Heart left ventricle (tissue), 13 donors: ENCODE results near the gene ZAP70.

Experiments
- CTCF ChIP-seq, 12 donors: fragments of 200-600 bp; sonication (generic) in 4 of 12; IDR thresholded peaks; one replicate each; pipeline versions ENCODE4 v1.5.0 to v1.8.0; 2018 to 2022; ENCODE audit warnings: antibody characterized with exemption in 12 of 12, mild to moderate bottlenecking in 5 of 12
- POLR2A ChIP-seq, 2 donors: fragments of 450-650 bp; IDR thresholded peaks; one replicate each; pipeline ENCODE4 v1.6.1; 2017; ENCODE audit warnings: antibody characterized with exemption in 2 of 2, mild to moderate bottlenecking in 2 of 2, moderate library complexity in 2 of 2
- donor health status: ischemic (EF 13 %, LVEDD 7.1; RV severe dilation, severe dysfunction).
- donor health status: DM: no; HTN: yes; CAD: no.
- donor health status: DM: no; HTN: no; CAD: no.
- donor health status: ischemic (EF 25% LVEDD 6.9; RV normal size, moderate dysfunction).
- donor health status: ischemic (EF 25% LVEDD 5.7; RV mildly dilated, moderate dysfunction).
- donor health status: ischemic (EF 35%, LVEDD 5.7; RV mildly dilated, moderate dysfunction).
- donor health status: nonischemic (EF 11% LVEDD 7.7; RV severe dilation, severe dysfunction).
- donor health status: DM: yes; HTN: yes; CAD: no.
- donor health status: PGD.
- donor health status: ischemic (EF 29% LVEDD 5.4; RV normal size, mild dysfunction).
- donor health status: nonischemic (EF 23%, LVEDD 6.1; RV moderate dilation, normal function).

DNA sequence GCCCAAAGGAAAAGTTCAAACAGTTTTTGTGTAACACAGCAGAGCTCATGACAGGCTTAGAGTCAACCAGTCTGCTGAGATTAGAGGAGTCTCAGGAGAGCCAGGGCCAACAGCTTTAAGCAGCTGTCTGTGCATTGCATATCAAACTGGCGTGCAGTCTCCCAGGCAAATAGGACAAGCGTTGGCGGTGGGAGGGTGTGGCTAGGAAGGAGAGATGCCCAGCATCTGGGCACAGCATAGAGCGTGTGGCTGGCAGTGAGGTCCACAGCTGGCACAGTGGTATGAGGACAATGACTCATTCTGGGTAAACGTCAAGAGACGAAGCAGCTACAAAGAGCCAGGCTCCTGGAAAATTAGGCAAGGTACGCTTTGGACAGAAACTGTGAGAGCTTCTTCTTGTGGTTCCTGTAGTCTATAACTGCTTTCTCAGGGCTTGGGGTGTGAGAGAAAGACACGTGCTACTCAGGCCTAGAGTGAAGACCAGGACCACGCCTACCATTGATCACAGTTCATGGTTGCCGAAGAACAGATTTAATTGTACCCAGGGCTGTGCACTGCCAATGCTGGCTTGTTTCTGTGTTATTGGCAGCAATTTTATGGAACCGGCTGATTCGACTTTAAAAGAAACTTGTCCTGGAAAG, 14.8 kb downstream of the ZAP70 start:
- TF ChIP-seq CTCF (IDR thresholded peaks at IDR 0.05) (no peak), POLR2A (IDR thresholded peaks at IDR 0.05) (no peak)
